HEK293 (cell line): ENCODE results near the gene RRP8.

Experiments
- CTCF ChIA-PET: fragments of 350-600 bp; formaldehyde crosslinking; extraction: SDS; loops from one replicate; lab custom pipeline; 2021; ENCODE audit warnings: antibody characterized with exemption; lab: Yijun Ruan, JAX
- POLR2A ChIA-PET: fragments of 300-600 bp; formaldehyde crosslinking; extraction: SDS; loops from one replicate; lab custom pipeline; 2020; ENCODE audit warnings: antibody characterized with exemption, inconsistent platforms; lab: Yijun Ruan, JAX
- H3K27ac ChIP-seq: fragments of 200-500 bp; sonication (Bioruptor generic); 2 replicates; pipeline ENCODE4 v1.5.1; 2014; ENCODE audit warnings: low read depth, low read length, control low read depth, inconsistent platforms; ENCODE audit errors: extremely low read depth
- H3K36me3 ChIP-seq, 2 experiments: fragments of 200-500 bp in 1 of 2; sonication (Bioruptor generic) in 1 of 2; 1 replicate in 1 of 2; 2 replicates in 1 of 2; pipeline ENCODE4 v1.5.1; 2014 to 2017; ENCODE audit warnings: inconsistent platforms in 2 of 2, low read length in 2 of 2; ENCODE audit not compliant: control insufficient read depth in 2 of 2, insufficient read depth in 1 of 2
- H3K4me1 ChIP-seq: fragments of 200-500 bp; sonication (Bioruptor generic); 2 replicates; pipeline ENCODE4 v1.5.1; 2014; ENCODE audit warnings: mild to moderate bottlenecking, low read length, inconsistent platforms; ENCODE audit not compliant: control insufficient read depth, insufficient read depth
- H3K4me3 ChIP-seq: 2 replicates; pipeline ENCODE4 v1.5.1; 2011; ENCODE audit warnings: low read depth, mild to moderate bottlenecking, control low read depth, low read length, moderate library complexity
- H3K9me3 ChIP-seq: fragments of 200-500 bp; sonication (Bioruptor generic); 2 replicates; pipeline ENCODE4 v1.5.1; 2014; ENCODE audit warnings: low read depth, low read length, inconsistent platforms; ENCODE audit not compliant: control insufficient read depth, insufficient read depth
- KLF1 ChIP-seq: fragments of 450-650 bp; formaldehyde crosslinking; IDR thresholded peaks from 2 replicates; pipeline ENCODE4 v1.5.1; 2016; ENCODE audit warnings: missing biosample characterization, missing genetic modification characterization
- KLF16 ChIP-seq: fragments of 450-650 bp; formaldehyde crosslinking; IDR thresholded peaks from 2 replicates; pipeline ENCODE4 v1.5.1; 2017; ENCODE audit warnings: missing biosample characterization, missing genetic modification characterization
- KLF9 ChIP-seq: fragments of 450-650 bp; formaldehyde crosslinking; IDR thresholded peaks from 2 replicates; pipeline ENCODE4 v1.5.1; 2016; ENCODE audit warnings: missing biosample characterization, missing genetic modification characterization, low read depth
- SALL2 ChIP-seq: fragments of 450-650 bp; formaldehyde crosslinking; IDR thresholded peaks from 2 replicates; pipeline ENCODE4 v1.5.0; 2017; ENCODE audit warnings: missing biosample characterization, mild to moderate bottlenecking, missing genetic modification characterization, borderline replicate concordance
- SCRT1 ChIP-seq: fragments of 450-650 bp; formaldehyde crosslinking; IDR thresholded peaks from 2 replicates; pipeline ENCODE4 v1.5.1; 2016; ENCODE audit warnings: missing biosample characterization, missing genetic modification characterization, borderline replicate concordance
- ZBTB21 ChIP-seq: fragments of 450-650 bp; formaldehyde crosslinking; IDR thresholded peaks from 2 replicates; pipeline ENCODE4 v1.5.1; 2017; ENCODE audit warnings: missing biosample characterization, missing genetic modification characterization
- ZFP3 ChIP-seq: fragments of 450-650 bp; formaldehyde crosslinking; IDR thresholded peaks from 2 replicates; pipeline ENCODE4 v1.5.1; 2016; ENCODE audit warnings: low read depth, missing biosample characterization, missing genetic modification characterization
- ZNF248 ChIP-seq: fragments of 450-650 bp; formaldehyde crosslinking; IDR thresholded peaks from 2 replicates; pipeline ENCODE4 v1.5.1; 2017; ENCODE audit warnings: missing biosample characterization, missing genetic modification characterization
- ZNF311 ChIP-seq: fragments of 450-650 bp; formaldehyde crosslinking; IDR thresholded peaks from 2 replicates; pipeline ENCODE4 v1.5.1; 2017; ENCODE audit warnings: missing biosample characterization, missing genetic modification characterization, borderline replicate concordance
- ZNF423 ChIP-seq: fragments of 450-650 bp; formaldehyde crosslinking; IDR thresholded peaks from 2 replicates; pipeline ENCODE4 v1.5.1; 2016; ENCODE audit warnings: missing biosample characterization, missing genetic modification characterization
- ZNF426 ChIP-seq: fragments of 450-650 bp; formaldehyde crosslinking; IDR thresholded peaks from 2 replicates; pipeline ENCODE4 v1.5.1; 2017; ENCODE audit warnings: missing biosample characterization, missing genetic modification characterization, mild to moderate bottlenecking, inconsistent platforms, moderate library complexity
- ZNF510 ChIP-seq: fragments of 450-650 bp; formaldehyde crosslinking; IDR thresholded peaks from 2 replicates; pipeline ENCODE4 v1.5.1; 2018; ENCODE audit warnings: mild to moderate bottlenecking, missing genetic modification characterization, missing biosample characterization; ENCODE audit not compliant: insufficient replicate concordance
- ZNF701 ChIP-seq: fragments of 450-650 bp; formaldehyde crosslinking; IDR thresholded peaks from 2 replicates; pipeline ENCODE4 v1.5.1; 2016; ENCODE audit warnings: missing biosample characterization, missing genetic modification characterization
- TF ChIP-seq, protein P1 (sequence below): fragments of 450-650 bp; formaldehyde crosslinking; conservative IDR thresholded peaks from 2 replicates; pipeline ENCODE4 v1.5.1; 2016; ENCODE audit warnings: low read depth, missing biosample characterization, missing genetic modification characterization
- TF ChIP-seq, protein P2 (sequence below): fragments of 450-650 bp; formaldehyde crosslinking; IDR thresholded peaks from 2 replicates; pipeline ENCODE4 v1.5.1; 2016; ENCODE audit warnings: missing biosample characterization, missing genetic modification characterization
- TF ChIP-seq, protein P3 (sequence below): fragments of 450-650 bp; formaldehyde crosslinking; conservative IDR thresholded peaks from 2 replicates; pipeline ENCODE4 v1.5.1; 2016; ENCODE audit warnings: low read depth, missing biosample characterization, missing genetic modification characterization
- TF ChIP-seq, protein P4 (sequence below): fragments of 450-650 bp; formaldehyde crosslinking; IDR thresholded peaks from 2 replicates; pipeline ENCODE4 v1.5.1; 2016; ENCODE audit warnings: missing biosample characterization, missing genetic modification characterization
- TF ChIP-seq, protein P5 (sequence below): fragments of 450-650 bp; formaldehyde crosslinking; IDR thresholded peaks from 2 replicates; pipeline ENCODE4 v1.5.1; 2016; ENCODE audit warnings: missing biosample characterization, missing genetic modification characterization, borderline replicate concordance
- TF ChIP-seq, protein P6 (sequence below): fragments of 450-650 bp; formaldehyde crosslinking; IDR thresholded peaks from 2 replicates; pipeline ENCODE4 v1.5.1; 2016; ENCODE audit warnings: missing biosample characterization, missing genetic modification characterization

Gene RRP8

DNA sequence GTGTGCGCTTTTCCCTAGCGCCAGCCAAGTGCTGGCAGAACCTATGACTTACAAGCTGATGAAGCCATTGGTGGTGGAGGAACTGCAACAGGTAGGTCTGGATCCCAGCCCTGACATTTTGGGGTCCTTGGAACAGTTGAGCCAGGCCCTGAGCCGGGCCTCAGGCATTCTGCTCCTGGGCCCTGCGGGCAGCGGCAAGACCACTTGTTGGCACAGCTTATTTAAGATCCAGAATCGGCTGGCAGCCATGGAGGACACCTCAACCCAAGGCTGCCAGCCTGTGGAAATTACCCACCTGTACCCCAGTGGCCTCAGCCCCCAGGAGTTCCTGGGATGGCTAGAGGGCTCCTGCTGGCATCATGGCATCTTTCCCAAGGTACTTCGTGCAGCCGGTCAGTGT, 56.7 kb downstream of the RRP8 start (continued):
- TF ChIP-seq, protein P1, sequence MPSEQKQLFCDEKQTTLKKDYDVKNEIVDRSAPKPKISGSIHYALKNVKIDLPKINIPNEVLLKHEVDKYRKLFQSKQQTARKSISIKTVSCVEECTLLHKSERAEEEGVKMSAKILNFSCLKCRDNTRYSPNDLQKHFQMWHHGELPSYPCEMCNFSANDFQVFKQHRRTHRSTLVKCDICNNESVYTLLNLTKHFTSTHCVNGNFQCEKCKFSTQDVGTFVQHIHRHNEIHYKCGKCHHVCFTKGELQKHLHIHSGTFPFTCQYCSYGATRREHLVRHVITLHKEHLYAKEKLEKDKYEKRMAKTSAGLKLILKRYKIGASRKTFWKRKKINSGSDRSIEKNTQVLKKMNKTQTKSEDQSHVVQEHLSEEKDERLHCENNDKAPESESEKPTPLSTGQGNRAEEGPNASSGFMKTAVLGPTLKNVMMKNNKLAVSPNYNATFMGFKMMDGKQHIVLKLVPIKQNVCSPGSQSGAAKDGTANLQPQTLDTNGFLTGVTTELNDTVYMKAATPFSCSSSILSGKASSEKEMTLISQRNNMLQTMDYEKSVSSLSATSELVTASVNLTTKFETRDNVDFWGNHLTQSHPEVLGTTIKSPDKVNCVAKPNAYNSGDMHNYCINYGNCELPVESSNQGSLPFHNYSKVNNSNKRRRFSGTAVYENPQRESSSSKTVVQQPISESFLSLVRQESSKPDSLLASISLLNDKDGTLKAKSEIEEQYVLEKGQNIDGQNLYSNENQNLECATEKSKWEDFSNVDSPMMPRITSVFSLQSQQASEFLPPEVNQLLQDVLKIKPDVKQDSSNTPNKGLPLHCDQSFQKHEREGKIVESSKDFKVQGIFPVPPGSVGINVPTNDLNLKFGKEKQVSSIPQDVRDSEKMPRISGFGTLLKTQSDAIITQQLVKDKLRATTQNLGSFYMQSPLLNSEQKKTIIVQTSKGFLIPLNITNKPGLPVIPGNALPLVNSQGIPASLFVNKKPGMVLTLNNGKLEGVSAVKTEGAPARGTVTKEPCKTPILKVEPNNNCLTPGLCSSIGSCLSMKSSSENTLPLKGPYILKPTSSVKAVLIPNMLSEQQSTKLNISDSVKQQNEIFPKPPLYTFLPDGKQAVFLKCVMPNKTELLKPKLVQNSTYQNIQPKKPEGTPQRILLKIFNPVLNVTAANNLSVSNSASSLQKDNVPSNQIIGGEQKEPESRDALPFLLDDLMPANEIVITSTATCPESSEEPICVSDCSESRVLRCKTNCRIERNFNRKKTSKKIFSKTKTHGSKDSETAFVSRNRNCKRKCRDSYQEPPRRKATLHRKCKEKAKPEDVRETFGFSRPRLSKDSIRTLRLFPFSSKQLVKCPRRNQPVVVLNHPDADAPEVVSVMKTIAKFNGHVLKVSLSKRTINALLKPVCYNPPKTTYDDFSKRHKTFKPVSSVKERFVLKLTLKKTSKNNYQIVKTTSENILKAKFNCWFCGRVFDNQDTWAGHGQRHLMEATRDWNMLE (tag by site-specific recombination), result no peak
- TF ChIP-seq, protein P2, sequence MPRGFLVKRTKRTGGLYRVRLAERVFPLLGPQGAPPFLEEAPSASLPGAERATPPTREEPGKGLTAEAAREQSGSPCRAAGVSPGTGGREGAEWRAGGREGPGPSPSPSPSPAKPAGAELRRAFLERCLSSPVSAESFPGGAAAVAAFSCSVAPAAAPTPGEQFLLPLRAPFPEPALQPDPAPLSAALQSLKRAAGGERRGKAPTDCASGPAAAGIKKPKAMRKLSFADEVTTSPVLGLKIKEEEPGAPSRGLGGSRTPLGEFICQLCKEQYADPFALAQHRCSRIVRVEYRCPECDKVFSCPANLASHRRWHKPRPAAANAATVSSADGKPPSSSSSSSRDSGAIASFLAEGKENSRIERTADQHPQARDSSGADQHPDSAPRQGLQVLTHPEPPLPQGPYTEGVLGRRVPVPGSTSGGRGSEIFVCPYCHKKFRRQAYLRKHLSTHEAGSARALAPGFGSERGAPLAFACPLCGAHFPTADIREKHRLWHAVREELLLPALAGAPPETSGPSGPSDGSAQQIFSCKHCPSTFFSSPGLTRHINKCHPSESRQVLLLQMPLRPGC (tag by site-specific recombination), result no peak
- TF ChIP-seq KLF1 (no peak), ZNF311 (tag by site-specific recombination) (no peak), ZNF701 (no peak), ZNF510 (tag by site-specific recombination) (no peak), KLF16 (tag by site-specific recombination) (no peak), ZNF426 (tag by site-specific recombination) (no peak), ZFP3 (no peak), SALL2 (tag by site-specific recombination) (no peak), SCRT1 (tag by site-specific recombination) (no peak)
- TF ChIP-seq, protein P3, sequence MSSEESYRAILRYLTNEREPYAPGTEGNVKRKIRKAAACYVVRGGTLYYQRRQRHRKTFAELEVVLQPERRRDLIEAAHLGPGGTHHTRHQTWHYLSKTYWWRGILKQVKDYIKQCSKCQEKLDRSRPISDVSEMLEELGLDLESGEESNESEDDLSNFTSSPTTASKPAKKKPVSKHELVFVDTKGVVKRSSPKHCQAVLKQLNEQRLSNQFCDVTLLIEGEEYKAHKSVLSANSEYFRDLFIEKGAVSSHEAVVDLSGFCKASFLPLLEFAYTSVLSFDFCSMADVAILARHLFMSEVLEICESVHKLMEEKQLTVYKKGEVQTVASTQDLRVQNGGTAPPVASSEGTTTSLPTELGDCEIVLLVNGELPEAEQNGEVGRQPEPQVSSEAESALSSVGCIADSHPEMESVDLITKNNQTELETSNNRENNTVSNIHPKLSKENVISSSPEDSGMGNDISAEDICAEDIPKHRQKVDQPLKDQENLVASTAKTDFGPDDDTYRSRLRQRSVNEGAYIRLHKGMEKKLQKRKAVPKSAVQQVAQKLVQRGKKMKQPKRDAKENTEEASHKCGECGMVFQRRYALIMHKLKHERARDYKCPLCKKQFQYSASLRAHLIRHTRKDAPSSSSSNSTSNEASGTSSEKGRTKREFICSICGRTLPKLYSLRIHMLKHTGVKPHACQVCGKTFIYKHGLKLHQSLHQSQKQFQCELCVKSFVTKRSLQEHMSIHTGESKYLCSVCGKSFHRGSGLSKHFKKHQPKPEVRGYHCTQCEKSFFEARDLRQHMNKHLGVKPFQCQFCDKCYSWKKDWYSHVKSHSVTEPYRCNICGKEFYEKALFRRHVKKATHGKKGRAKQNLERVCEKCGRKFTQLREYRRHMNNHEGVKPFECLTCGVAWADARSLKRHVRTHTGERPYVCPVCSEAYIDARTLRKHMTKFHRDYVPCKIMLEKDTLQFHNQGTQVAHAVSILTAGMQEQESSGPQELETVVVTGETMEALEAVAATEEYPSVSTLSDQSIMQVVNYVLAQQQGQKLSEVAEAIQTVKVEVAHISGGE (tag by site-specific recombination), result no peak
- TF ChIP-seq, protein P4, sequence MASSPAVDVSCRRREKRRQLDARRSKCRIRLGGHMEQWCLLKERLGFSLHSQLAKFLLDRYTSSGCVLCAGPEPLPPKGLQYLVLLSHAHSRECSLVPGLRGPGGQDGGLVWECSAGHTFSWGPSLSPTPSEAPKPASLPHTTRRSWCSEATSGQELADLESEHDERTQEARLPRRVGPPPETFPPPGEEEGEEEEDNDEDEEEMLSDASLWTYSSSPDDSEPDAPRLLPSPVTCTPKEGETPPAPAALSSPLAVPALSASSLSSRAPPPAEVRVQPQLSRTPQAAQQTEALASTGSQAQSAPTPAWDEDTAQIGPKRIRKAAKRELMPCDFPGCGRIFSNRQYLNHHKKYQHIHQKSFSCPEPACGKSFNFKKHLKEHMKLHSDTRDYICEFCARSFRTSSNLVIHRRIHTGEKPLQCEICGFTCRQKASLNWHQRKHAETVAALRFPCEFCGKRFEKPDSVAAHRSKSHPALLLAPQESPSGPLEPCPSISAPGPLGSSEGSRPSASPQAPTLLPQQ (tag by site-specific recombination), result no peak

DNA sequence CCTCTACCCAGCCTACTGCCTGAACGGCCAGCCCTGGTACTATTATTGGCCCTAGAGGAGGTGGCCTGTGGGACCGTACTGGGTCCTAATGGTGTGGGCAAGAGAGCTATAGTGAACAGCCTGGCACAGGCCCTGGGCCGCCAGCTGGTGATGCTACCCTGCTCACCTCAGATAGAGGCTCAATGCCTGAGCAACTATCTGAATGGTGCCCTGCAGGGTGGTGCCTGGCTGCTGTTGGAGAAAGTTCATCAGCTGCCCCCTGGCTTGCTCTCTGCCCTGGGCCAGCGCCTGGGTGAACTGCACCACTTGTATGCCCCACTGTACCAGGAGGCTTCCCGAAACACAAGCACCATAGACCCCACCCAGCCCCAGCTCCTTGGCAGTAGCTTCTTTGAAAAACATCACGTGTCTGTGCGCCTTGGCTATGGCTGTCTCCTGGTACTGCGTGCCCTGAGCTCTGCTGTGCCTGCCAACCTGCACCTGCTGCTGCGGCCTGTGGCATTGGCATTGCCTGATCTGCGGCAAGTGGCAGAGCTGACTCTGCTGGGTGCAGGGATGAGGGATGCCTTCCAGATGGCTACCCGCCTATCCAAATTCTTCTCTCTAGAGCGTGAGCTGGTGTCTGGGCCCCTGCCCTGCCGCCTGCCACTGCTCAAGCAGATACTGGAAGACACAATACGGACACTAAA, 57.4 kb downstream of the RRP8 start:
- Histone ChIP-seq H3K9me3 (no peaks in the 10 kb centered on the region), H3K36me3 (peaks cover 0 to 34% of the 10 kb centered on the region in 2 experiments; a peak in 1 of 3 replicates), H3K4me1 (no peaks in the 10 kb centered on the region), H3K4me3 (no peak overlapping the region), H3K27ac (no peak overlapping the region)
- ChIA-PET POLR2A (no interaction called here), CTCF (interaction anchor here (0.6 to 0.8 kb wide), 2 partner anchors 134 to 167 kb away, joined by 4 to 5 read pairs; no protein-coding TSS in a partner anchor)
- TF ChIP-seq, protein P5, sequence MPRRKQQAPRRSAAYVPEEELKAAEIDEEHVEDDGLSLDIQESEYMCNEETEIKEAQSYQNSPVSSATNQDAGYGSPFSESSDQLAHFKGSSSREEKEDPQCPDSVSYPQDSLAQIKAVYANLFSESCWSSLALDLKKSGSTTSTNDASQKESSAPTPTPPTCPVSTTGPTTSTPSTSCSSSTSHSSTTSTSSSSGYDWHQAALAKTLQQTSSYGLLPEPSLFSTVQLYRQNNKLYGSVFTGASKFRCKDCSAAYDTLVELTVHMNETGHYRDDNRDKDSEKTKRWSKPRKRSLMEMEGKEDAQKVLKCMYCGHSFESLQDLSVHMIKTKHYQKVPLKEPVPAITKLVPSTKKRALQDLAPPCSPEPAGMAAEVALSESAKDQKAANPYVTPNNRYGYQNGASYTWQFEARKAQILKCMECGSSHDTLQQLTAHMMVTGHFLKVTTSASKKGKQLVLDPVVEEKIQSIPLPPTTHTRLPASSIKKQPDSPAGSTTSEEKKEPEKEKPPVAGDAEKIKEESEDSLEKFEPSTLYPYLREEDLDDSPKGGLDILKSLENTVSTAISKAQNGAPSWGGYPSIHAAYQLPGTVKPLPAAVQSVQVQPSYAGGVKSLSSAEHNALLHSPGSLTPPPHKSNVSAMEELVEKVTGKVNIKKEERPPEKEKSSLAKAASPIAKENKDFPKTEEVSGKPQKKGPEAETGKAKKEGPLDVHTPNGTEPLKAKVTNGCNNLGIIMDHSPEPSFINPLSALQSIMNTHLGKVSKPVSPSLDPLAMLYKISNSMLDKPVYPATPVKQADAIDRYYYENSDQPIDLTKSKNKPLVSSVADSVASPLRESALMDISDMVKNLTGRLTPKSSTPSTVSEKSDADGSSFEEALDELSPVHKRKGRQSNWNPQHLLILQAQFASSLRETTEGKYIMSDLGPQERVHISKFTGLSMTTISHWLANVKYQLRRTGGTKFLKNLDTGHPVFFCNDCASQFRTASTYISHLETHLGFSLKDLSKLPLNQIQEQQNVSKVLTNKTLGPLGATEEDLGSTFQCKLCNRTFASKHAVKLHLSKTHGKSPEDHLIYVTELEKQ (tag by site-specific recombination), result no peak
- no peak for TF ChIP-seq ZNF423 (tag by site-specific recombination)
- TF ChIP-seq ZNF248, result no peak
- no peak for TF ChIP-seq KLF9 (tag by site-specific recombination)
- TF ChIP-seq, protein P6, sequence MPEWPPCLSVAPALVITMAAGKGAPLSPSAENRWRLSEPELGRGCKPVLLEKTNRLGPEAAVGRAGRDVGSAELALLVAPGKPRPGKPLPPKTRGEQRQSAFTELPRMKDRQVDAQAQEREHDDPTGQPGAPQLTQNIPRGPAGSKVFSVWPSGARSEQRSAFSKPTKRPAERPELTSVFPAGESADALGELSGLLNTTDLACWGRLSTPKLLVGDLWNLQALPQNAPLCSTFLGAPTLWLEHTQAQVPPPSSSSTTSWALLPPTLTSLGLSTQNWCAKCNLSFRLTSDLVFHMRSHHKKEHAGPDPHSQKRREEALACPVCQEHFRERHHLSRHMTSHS, result no peak
- TF ChIP-seq ZBTB21 (tag by site-specific recombination), result no peak
